ENCODE data around the gene CX3CR1. TPM values are rescaled to one million over a fixed set of nuclear protein-coding genes. Genes with fewer than 3 reads are reported as not detected.

Gene CX3CR1
- total RNA-seq, 2 experiments from 2014 or later = 0.34 to 0.88 TPM

DNA sequence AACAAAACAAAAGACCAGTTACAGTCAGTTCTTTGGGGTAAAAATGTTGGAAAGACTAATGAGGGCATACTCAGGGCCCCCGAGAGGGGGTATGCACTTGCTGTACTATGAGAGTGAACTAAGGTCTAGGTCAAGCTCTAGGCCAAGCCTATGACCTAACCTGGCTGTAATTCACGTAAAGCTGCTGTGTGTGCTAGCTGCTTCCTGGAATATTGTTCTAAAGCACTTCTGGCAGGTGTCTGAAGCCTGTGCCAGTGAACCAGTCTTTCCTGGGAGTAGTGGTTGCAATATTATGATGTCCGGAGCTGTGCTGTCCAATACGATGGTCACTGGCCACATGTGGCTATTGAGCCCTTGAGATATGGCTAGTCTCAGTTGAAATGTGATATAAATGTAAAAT is 13.1 kb upstream of the CX3CR1 start:
- DNase-seq = no peak
- intact Hi-C loops (cut with micrococcal nuclease) = loop anchor here (5.0 kb wide), 1 partner anchor 84 kb away; no protein-coding TSS in a partner anchor
- ATAC-seq = no peak
- Mint-ChIP-seq H3K36me3 (ENCODE audit: low read depth) (no peaks in the 10 kb centered on the region), H3K4me3 (no peak overlapping the region), H3K27me3 (no peaks in the 10 kb centered on the region), H3K9me3 (no peaks in the 10 kb centered on the region), H3K27ac (no peak overlapping the region), H3K4me1 (ENCODE audit: low read depth) (peaks cover 47% of the 10 kb centered on the region)
- CTCF ChIA-PET = interaction anchor here (0.9 to 17.3 kb wide), 31 partner anchors 9 to 192 kb away, joined by 3 to 754 read pairs (median 12); partner anchors contain the start of genes CX3CR1, GORASP1, TTC21A and XIRP1
- TF ChIP-seq, protein P1, sequence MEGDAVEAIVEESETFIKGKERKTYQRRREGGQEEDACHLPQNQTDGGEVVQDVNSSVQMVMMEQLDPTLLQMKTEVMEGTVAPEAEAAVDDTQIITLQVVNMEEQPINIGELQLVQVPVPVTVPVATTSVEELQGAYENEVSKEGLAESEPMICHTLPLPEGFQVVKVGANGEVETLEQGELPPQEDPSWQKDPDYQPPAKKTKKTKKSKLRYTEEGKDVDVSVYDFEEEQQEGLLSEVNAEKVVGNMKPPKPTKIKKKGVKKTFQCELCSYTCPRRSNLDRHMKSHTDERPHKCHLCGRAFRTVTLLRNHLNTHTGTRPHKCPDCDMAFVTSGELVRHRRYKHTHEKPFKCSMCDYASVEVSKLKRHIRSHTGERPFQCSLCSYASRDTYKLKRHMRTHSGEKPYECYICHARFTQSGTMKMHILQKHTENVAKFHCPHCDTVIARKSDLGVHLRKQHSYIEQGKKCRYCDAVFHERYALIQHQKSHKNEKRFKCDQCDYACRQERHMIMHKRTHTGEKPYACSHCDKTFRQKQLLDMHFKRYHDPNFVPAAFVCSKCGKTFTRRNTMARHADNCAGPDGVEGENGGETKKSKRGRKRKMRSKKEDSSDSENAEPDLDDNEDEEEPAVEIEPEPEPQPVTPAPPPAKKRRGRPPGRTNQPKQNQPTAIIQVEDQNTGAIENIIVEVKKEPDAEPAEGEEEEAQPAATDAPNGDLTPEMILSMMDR (IDR thresholded peaks at IDR 0.05) = no peak
- POLR2A ChIA-PET = interaction anchor here (1.3 to 1.7 kb wide), 2 partner anchors 120 to 137 kb away, joined by 3 to 6 read pairs; no protein-coding TSS in a partner anchor

DNA sequence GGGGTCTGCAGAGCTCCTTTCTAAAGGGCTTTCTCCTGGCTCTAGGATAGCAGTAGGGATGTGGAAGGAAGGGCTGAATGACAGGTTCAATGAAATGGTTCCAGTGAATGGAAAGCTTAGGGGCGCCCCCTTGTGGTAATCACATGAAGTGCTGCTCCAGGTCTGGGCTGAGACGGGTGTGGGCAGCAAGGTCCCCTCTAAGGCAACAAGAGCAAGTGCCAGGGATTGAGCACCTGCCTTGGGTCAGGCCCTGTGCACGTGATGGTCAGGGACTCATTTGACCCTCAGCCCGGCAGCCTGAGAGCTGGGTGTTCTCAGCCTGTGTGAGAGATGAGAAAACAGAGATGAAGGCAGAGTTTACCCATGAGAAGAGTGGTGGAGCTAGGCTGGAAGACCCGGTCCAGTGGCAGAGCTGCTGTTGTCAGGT is 12.1 kb upstream of the CX3CR1 start:
- no peak overlapping the region for H3K27ac Mint-ChIP-seq
- no peaks in the 10 kb centered on the region for H3K27me3 Mint-ChIP-seq
- H3K9me3 Mint-ChIP-seq = no peaks in the 10 kb centered on the region

DNA sequence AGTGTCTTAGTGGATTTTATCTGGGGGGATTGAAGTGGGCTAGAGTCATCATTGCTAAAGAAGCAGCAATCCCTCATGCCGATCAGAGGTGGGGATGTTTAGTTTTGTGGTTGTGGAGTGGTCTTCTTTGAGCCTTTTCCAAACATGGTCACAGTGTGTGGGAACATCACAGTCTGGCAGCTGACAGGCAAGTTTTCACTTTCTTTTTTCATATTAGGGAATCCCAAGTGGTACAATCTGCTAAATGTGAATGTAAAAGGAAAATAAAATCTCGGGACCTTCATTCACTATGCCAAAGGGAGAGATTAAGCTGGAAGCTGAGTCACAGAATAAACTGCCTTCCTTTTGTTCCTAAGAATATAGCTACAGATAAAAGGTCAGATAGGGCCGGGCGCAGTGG is 10.4 kb upstream of the CX3CR1 start:
- ATAC-seq = no peak
- intact Hi-C loops (cut with micrococcal nuclease) = loop anchor here (5.0 kb wide), 1 partner anchor 87 kb away; no protein-coding TSS in a partner anchor
- Mint-ChIP-seq H3K4me1 (ENCODE audit: low read depth) (peaks cover 40% of the 10 kb centered on the region), H3K27me3 (no peaks in the 10 kb centered on the region), H3K36me3 (ENCODE audit: low read depth) (no peaks in the 10 kb centered on the region), H3K27ac (no peak overlapping the region), H3K4me3 (no peak overlapping the region), H3K9me3 (no peaks in the 10 kb centered on the region)
- ChIA-PET POLR2A (no interaction called here), CTCF (interaction anchor here (0.8 to 17.3 kb wide), 16 partner anchors 12 to 223 kb away, joined by 3 to 754 read pairs (median 18); partner anchors contain the start of genes CX3CR1, RPSA and XIRP1)
- TF ChIP-seq, protein P1 (IDR thresholded peaks at IDR 0.05) = no peak
- DNase-seq = no peak

More for the DNA sequence above, 12.1 kb upstream of the CX3CR1 start:
- intact Hi-C loops (cut with micrococcal nuclease) = loop anchor here (5.0 kb wide), 1 partner anchor 85 kb away; no protein-coding TSS in a partner anchor
- ATAC-seq = peak; percentile 56
- CTCF ChIA-PET = interaction anchor here (0.6 to 17.3 kb wide), 65 partner anchors 9 to 770 kb away, joined by 3 to 754 read pairs (median 6); partner anchors contain the start of genes CCR8, CX3CR1, GORASP1 and RPSA
- Mint-ChIP-seq H3K4me1 (ENCODE audit: low read depth) (peaks cover 47% of the 10 kb centered on the region), H3K4me3 (no peak overlapping the region), H3K36me3 (ENCODE audit: low read depth) (no peaks in the 10 kb centered on the region)
- peak; percentile 86 for DNase-seq
- TF ChIP-seq, protein P1 (IDR thresholded peaks at IDR 0.05) = peak; percentile 91
- POLR2A ChIA-PET = interaction anchor here (0.9 to 1.7 kb wide), 4 partner anchors 114 to 121 kb away, joined by 3 to 6 read pairs (median 3); partner anchors contain the start of gene RPSA

DNA sequence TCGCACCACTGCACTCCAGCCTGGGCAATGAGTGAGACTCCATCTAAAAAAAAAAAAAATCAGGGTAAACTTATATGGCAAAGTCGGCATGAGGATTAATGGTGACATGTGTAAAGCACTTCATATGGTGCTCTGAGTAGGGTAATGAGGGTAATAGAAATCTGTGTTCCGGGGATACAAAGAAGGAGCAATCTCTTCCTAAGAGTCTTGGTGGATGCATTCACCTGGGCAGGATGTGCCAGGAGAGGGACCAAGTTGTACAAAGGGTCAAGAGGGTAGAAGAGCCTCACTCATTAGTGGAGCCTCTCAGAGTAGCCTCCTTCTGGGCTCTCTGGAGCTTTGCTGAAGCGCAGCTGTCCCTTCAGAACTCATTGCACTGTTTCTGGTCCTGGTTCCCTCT is 9.3 kb upstream of the CX3CR1 start:
- ChIA-PET POLR2A (interaction anchor here (0.5 to 1.4 kb wide), 4 partner anchors 92 to 201 kb away, joined by 3 to 5 read pairs (median 3); partner anchors contain the start of gene RPSA), CTCF (interaction anchor here (0.6 to 17.3 kb wide), 67 partner anchors 8 to 768 kb away, joined by 3 to 754 read pairs (median 6); partner anchors contain the start of genes CX3CR1, GORASP1, TTC21A and XIRP1)
- Mint-ChIP-seq H3K9me3 (no peaks in the 10 kb centered on the region), H3K4me1 (ENCODE audit: low read depth) (peaks cover 35% of the 10 kb centered on the region), H3K27me3 (no peaks in the 10 kb centered on the region), H3K4me3 (no peak overlapping the region), H3K36me3 (ENCODE audit: low read depth) (no peaks in the 10 kb centered on the region), H3K27ac (no peak overlapping the region)
- no peak for DNase-seq
- ATAC-seq = no peak
- intact Hi-C loops (cut with micrococcal nuclease) = loop anchor here (5.0 kb wide), 3 partner anchors 82 to 182 kb away; partner anchors contain the start of genes GORASP1 and TTC21A
- TF ChIP-seq, protein P1 (IDR thresholded peaks at IDR 0.05) = no peak

All from activated CD8-positive, alpha-beta T cell treated with anti-CD3 and anti-CD28 coated beads for 36 hours (primary cell).